ENCODE data around the gene AMACR.
"Not testable (repeated sequence)": the region's sequence is repeated elsewhere in the genome, so short reads cannot be mapped to it uniquely, and the experiment has no call there.

Gene AMACR

GRCh38 chr5:34010146-34010545, 2.3 kb upstream of the AMACR start:
- not testable (repeated sequence) for H3K56ac ChIP-seq (ENCODE audit: low read length); H3K4me3 ChIP-seq (ENCODE audit: low read length); H3K79me2 ChIP-seq (ENCODE audit: control insufficient read depth, insufficient read depth, low read length); H3K23ac ChIP-seq (ENCODE audit: low read length); H3K27ac ChIP-seq (ENCODE audit: low read depth, low read length); DNase-seq; H3K79me1 ChIP-seq (ENCODE audit: low read length); H2BK120ac ChIP-seq (ENCODE audit: low read depth, low read length); H2BK15ac ChIP-seq (replicated peaks; ENCODE audit: low read depth); H2AK5ac ChIP-seq (ENCODE audit: low read length); H3K4me1 ChIP-seq (ENCODE audit: control insufficient read depth, low read depth, low read length); H4K8ac ChIP-seq (ENCODE audit: low read depth, low read length); H3K9ac ChIP-seq (ENCODE audit: low read length); H3K18ac ChIP-seq (ENCODE audit: low read length); H4K5ac ChIP-seq (ENCODE audit: low read length); H3K4ac ChIP-seq (ENCODE audit: low read depth, low read length); H3K36me3 ChIP-seq (ENCODE audit: control insufficient read depth, insufficient read depth, low read length); H3K4me2 ChIP-seq (ENCODE audit: low read length); H3K27me3 ChIP-seq (ENCODE audit: insufficient read depth, low read length, poor library complexity); H2BK5ac ChIP-seq (ENCODE audit: low read length)
- WGBS (ENCODE audit: extremely low coverage, insufficient coverage, low lambda C conversion rate), result no CpG with 5 or more reads among the region's 2 CpGs

- no peak overlapping the region for H3K18ac ChIP-seq (ENCODE audit: low read length)
- H2BK5ac ChIP-seq (ENCODE audit: low read length), result no peak overlapping the region
- no peak overlapping the region for H4K8ac ChIP-seq (ENCODE audit: low read depth, low read length)
- no peak overlapping the region for H2BK15ac ChIP-seq (replicated peaks; ENCODE audit: low read depth)
- H3K9ac ChIP-seq (ENCODE audit: low read length), result no peak overlapping the region
- H3K4me2 ChIP-seq (ENCODE audit: low read length), result no peak overlapping the region
- no peak overlapping the region for H3K23ac ChIP-seq (ENCODE audit: low read length)
- no peaks in the 10 kb centered on the region for H3K27me3 ChIP-seq (ENCODE audit: insufficient read depth, low read length, poor library complexity)
- H3K4me1 ChIP-seq (ENCODE audit: control insufficient read depth, low read depth, low read length), result peaks cover 6% of the 10 kb centered on the region
- no CpG with 5 or more reads among the region's 1 CpG for WGBS (ENCODE audit: extremely low coverage, insufficient coverage, low lambda C conversion rate)
- H3K4ac ChIP-seq (ENCODE audit: low read depth, low read length), result no peak overlapping the region
- no peak for DNase-seq
- no peak overlapping the region for H4K5ac ChIP-seq (ENCODE audit: low read length)
- no peaks in the 10 kb centered on the region for H3K79me1 ChIP-seq (ENCODE audit: low read length)
- no peak overlapping the region for H3K4me3 ChIP-seq (ENCODE audit: low read length)
- H3K79me2 ChIP-seq (ENCODE audit: control insufficient read depth, insufficient read depth, low read length), result no peaks in the 10 kb centered on the region
- H3K56ac ChIP-seq (ENCODE audit: low read length), result no peak overlapping the region
- no peak overlapping the region for H2AK5ac ChIP-seq (ENCODE audit: low read length)
- H3K36me3 ChIP-seq (ENCODE audit: control insufficient read depth, insufficient read depth, low read length), result no peaks in the 10 kb centered on the region
- H3K27ac ChIP-seq (ENCODE audit: low read depth, low read length), result no peak overlapping the region
- no peak overlapping the region for H2BK120ac ChIP-seq (ENCODE audit: low read depth, low read length)
These were observed 1.8 kb upstream of the AMACR start for GRCh38 chr5:34009610-34010009.

GRCh38 chr5:34008802-34009201, 952 bp upstream of the AMACR start:
- Histone ChIP-seq H4K5ac (ENCODE audit: low read length) (no peak overlapping the region), H3K4ac (ENCODE audit: low read depth, low read length) (no peak overlapping the region), H4K8ac (ENCODE audit: low read depth, low read length) (no peak overlapping the region), H3K9ac (ENCODE audit: low read length) (no peak overlapping the region), H3K36me3 (ENCODE audit: control insufficient read depth, insufficient read depth, low read length) (no peaks in the 10 kb centered on the region), H3K4me1 (ENCODE audit: control insufficient read depth, low read depth, low read length) (peaks cover 6% of the 10 kb centered on the region), H2BK5ac (ENCODE audit: low read length) (no peak overlapping the region), H3K27ac (ENCODE audit: low read depth, low read length) (no peak overlapping the region), H3K56ac (ENCODE audit: low read length) (no peak overlapping the region), H2BK120ac (ENCODE audit: low read depth, low read length) (no peak overlapping the region), H3K4me2 (ENCODE audit: low read length) (no peak overlapping the region), H3K18ac (ENCODE audit: low read length) (no peak overlapping the region), H3K23ac (ENCODE audit: low read length) (no peak overlapping the region), H3K27me3 (ENCODE audit: insufficient read depth, low read length, poor library complexity) (no peaks in the 10 kb centered on the region), H3K79me1 (ENCODE audit: low read length) (no peaks in the 10 kb centered on the region), H3K4me3 (ENCODE audit: low read length) (no peak overlapping the region), H2BK15ac (replicated peaks; ENCODE audit: low read depth) (no peak overlapping the region), H2AK5ac (ENCODE audit: low read length) (no peak overlapping the region), H3K79me2 (ENCODE audit: control insufficient read depth, insufficient read depth, low read length) (no peaks in the 10 kb centered on the region)
- no peak for DNase-seq
- WGBS (ENCODE audit: extremely low coverage, insufficient coverage, low lambda C conversion rate), result no CpG with 5 or more reads among the region's 1 CpG

GRCh38 chr5:34007201-34007620, 639 bp downstream of the AMACR start:
- WGBS (ENCODE audit: extremely low coverage, insufficient coverage, low lambda C conversion rate), result no CpG with 5 or more reads among the region's 11 CpGs
- no peak overlapping the region for H2BK120ac ChIP-seq (ENCODE audit: low read depth, low read length)
- H2BK15ac ChIP-seq (replicated peaks; ENCODE audit: low read depth), result no peak overlapping the region
- H3K79me1 ChIP-seq (ENCODE audit: low read length), result no peaks in the 10 kb centered on the region
- H3K27me3 ChIP-seq (ENCODE audit: insufficient read depth, low read length, poor library complexity), result no peaks in the 10 kb centered on the region
- H3K9ac ChIP-seq (ENCODE audit: low read length), result peak overlapping the region; percentile 95
- no peak overlapping the region for H2BK5ac ChIP-seq (ENCODE audit: low read length)
- H3K23ac ChIP-seq (ENCODE audit: low read length), result no peak overlapping the region
- no peaks in the 10 kb centered on the region for H3K79me2 ChIP-seq (ENCODE audit: control insufficient read depth, insufficient read depth, low read length)
- H3K27ac ChIP-seq (ENCODE audit: low read depth, low read length), result peak overlapping the region; percentile 99
- peak overlapping the region; percentile 46 for H2AK5ac ChIP-seq (ENCODE audit: low read length)
- peaks cover 6% of the 10 kb centered on the region for H3K4me1 ChIP-seq (ENCODE audit: control insufficient read depth, low read depth, low read length)
- no peak overlapping the region for H4K8ac ChIP-seq (ENCODE audit: low read depth, low read length)
- H3K4me3 ChIP-seq (ENCODE audit: low read length), result peak overlapping the region; percentile 70
- peak overlapping the region; percentile 98 for H3K56ac ChIP-seq (ENCODE audit: low read length)
- DNase-seq, result peak; percentile 18
- H3K36me3 ChIP-seq (ENCODE audit: control insufficient read depth, insufficient read depth, low read length), result no peaks in the 10 kb centered on the region
- peak overlapping the region; percentile 93 for H3K4ac ChIP-seq (ENCODE audit: low read depth, low read length)
- H3K4me2 ChIP-seq (ENCODE audit: low read length), result peak overlapping the region; percentile 88
- H3K18ac ChIP-seq (ENCODE audit: low read length), result peak overlapping the region; percentile 96
- H4K5ac ChIP-seq (ENCODE audit: low read length), result no peak overlapping the region

GRCh38 chr5:34005681-34006080, 2.2 kb downstream of the AMACR start:
- Histone ChIP-seq H3K4ac (ENCODE audit: low read depth, low read length) (no peak overlapping the region), H2AK5ac (ENCODE audit: low read length) (no peak overlapping the region), H4K8ac (ENCODE audit: low read depth, low read length) (no peak overlapping the region), H4K5ac (ENCODE audit: low read length) (no peak overlapping the region), H3K36me3 (ENCODE audit: control insufficient read depth, insufficient read depth, low read length) (no peaks in the 10 kb centered on the region), H3K56ac (ENCODE audit: low read length) (no peak overlapping the region), H2BK5ac (ENCODE audit: low read length) (no peak overlapping the region), H3K79me1 (ENCODE audit: low read length) (no peaks in the 10 kb centered on the region), H3K27ac (ENCODE audit: low read depth, low read length) (no peak overlapping the region), H3K4me2 (ENCODE audit: low read length) (no peak overlapping the region), H3K27me3 (ENCODE audit: insufficient read depth, low read length, poor library complexity) (no peaks in the 10 kb centered on the region), H3K18ac (ENCODE audit: low read length) (no peak overlapping the region), H3K79me2 (ENCODE audit: control insufficient read depth, insufficient read depth, low read length) (no peaks in the 10 kb centered on the region), H3K4me1 (ENCODE audit: control insufficient read depth, low read depth, low read length) (peaks cover 6% of the 10 kb centered on the region), H2BK15ac (replicated peaks; ENCODE audit: low read depth) (no peak overlapping the region), H2BK120ac (ENCODE audit: low read depth, low read length) (no peak overlapping the region), H3K23ac (ENCODE audit: low read length) (no peak overlapping the region), H3K9ac (ENCODE audit: low read length) (no peak overlapping the region), H3K4me3 (ENCODE audit: low read length) (no peak overlapping the region)
- DNase-seq, result no peak
- WGBS (ENCODE audit: extremely low coverage, insufficient coverage, low lambda C conversion rate), result no CpG with 5 or more reads among the region's 4 CpGs

- Histone ChIP-seq H2AK5ac (ENCODE audit: low read length) (no peak overlapping the region), H4K8ac (ENCODE audit: low read depth, low read length) (no peak overlapping the region), H3K27me3 (ENCODE audit: insufficient read depth, low read length, poor library complexity) (no peaks in the 10 kb centered on the region), H3K4me1 (ENCODE audit: control insufficient read depth, low read depth, low read length) (peaks cover 6% of the 10 kb centered on the region), H3K27ac (ENCODE audit: low read depth, low read length) (no peak overlapping the region), H2BK120ac (ENCODE audit: low read depth, low read length) (no peak overlapping the region), H3K9ac (ENCODE audit: low read length) (no peak overlapping the region), H3K56ac (ENCODE audit: low read length) (no peak overlapping the region), H3K4ac (ENCODE audit: low read depth, low read length) (no peak overlapping the region), H3K79me1 (ENCODE audit: low read length) (no peaks in the 10 kb centered on the region), H2BK15ac (replicated peaks; ENCODE audit: low read depth) (no peak overlapping the region), H4K5ac (ENCODE audit: low read length) (no peak overlapping the region), H2BK5ac (ENCODE audit: low read length) (no peak overlapping the region), H3K4me3 (ENCODE audit: low read length) (no peak overlapping the region), H3K4me2 (ENCODE audit: low read length) (no peak overlapping the region), H3K18ac (ENCODE audit: low read length) (no peak overlapping the region), H3K23ac (ENCODE audit: low read length) (no peak overlapping the region), H3K36me3 (ENCODE audit: control insufficient read depth, insufficient read depth, low read length) (no peaks in the 10 kb centered on the region), H3K79me2 (ENCODE audit: control insufficient read depth, insufficient read depth, low read length) (no peaks in the 10 kb centered on the region)
- DNase-seq, result no peak
- no CpG with 5 or more reads among the region's 4 CpGs for WGBS (ENCODE audit: extremely low coverage, insufficient coverage, low lambda C conversion rate)
These were observed 2.6 kb downstream of the AMACR start for GRCh38 chr5:34005211-34005610.
